Trophoblast cell (in vitro differentiated cells and primary cell): ENCODE measurements around the gene LDLRAD2.

ENCODE experiments used
- DNase-seq, 2 donors: peaks; one replicate each; pipeline ENCODE4 v3.0.0-alpha.2; 2016
- H2AFZ ChIP-seq: 2 replicates; pipeline ENCODE4 v1.6.1; 2013; ENCODE audit warnings: low read length, moderate library complexity, mild to moderate bottlenecking; ENCODE audit not compliant: insufficient read depth, poor library complexity
- H2AK5ac ChIP-seq: 2 replicates; pipeline ENCODE4 v1.6.1; 2013; ENCODE audit warnings: mild to moderate bottlenecking, low read length
- H2BK120ac ChIP-seq: 2 replicates; pipeline ENCODE4 v1.6.1; 2013; ENCODE audit warnings: low read length, mild to moderate bottlenecking, moderate library complexity; ENCODE audit not compliant: insufficient read depth, poor library complexity
- H2BK12ac ChIP-seq: 2 replicates; pipeline ENCODE4 v1.6.1; 2013; ENCODE audit warnings: mild to moderate bottlenecking, low read length, moderate library complexity
- H2BK5ac ChIP-seq: 2 replicates; pipeline ENCODE4 v1.6.1; 2013; ENCODE audit warnings: low read length, low read depth, moderate library complexity, mild to moderate bottlenecking; ENCODE audit not compliant: poor library complexity
- H3K14ac ChIP-seq: 2 replicates; pipeline ENCODE4 v1.6.1; 2013; ENCODE audit warnings: mild to moderate bottlenecking, low read length
- H3K18ac ChIP-seq: 2 replicates; pipeline ENCODE4 v1.6.1; 2013; ENCODE audit warnings: mild to moderate bottlenecking, low read length
- H3K23ac ChIP-seq: 2 replicates; pipeline ENCODE4 v1.6.1; 2013; ENCODE audit warnings: low read length
- H3K27ac ChIP-seq: 2 replicates; pipeline ENCODE4 v1.5.1; 2013; ENCODE audit warnings: low read depth, mild to moderate bottlenecking, inconsistent platforms, low read length, moderate library complexity
- H3K27me3 ChIP-seq: 2 replicates; pipeline ENCODE4 v1.6.1; 2013; ENCODE audit warnings: inconsistent platforms, mild to moderate bottlenecking, low read length, moderate library complexity; ENCODE audit not compliant: insufficient read depth
- H3K36me3 ChIP-seq, 2 experiments: 1 replicate in 1 of 2; 2 replicates in 1 of 2; pipeline ENCODE4 v1.6.1; 2013; ENCODE audit warnings: low read length in 2 of 2, mild to moderate bottlenecking in 2 of 2, moderate library complexity in 1 of 2; ENCODE audit not compliant: insufficient read depth in 2 of 2, control insufficient read depth in 1 of 2
- H3K4ac ChIP-seq: 2 replicates; pipeline ENCODE4 v1.6.1; 2013; ENCODE audit warnings: low read depth, mild to moderate bottlenecking, low read length, moderate library complexity
- H3K4me1 ChIP-seq, 2 experiments: 1 replicate in 1 of 2; 2 replicates in 1 of 2; pipeline ENCODE4 v1.6.1; 2013; ENCODE audit warnings: low read length in 2 of 2, mild to moderate bottlenecking in 2 of 2, moderate library complexity in 1 of 2; ENCODE audit not compliant: insufficient read depth in 2 of 2, control insufficient read depth in 1 of 2
- H3K4me2 ChIP-seq: 2 replicates; pipeline ENCODE4 v1.6.1; 2013; ENCODE audit warnings: inconsistent platforms, mild to moderate bottlenecking, low read length, moderate library complexity
- H3K4me3 ChIP-seq: 2 replicates; pipeline ENCODE4 v1.5.1; 2013; ENCODE audit warnings: mild to moderate bottlenecking, low read depth, low read length, inconsistent platforms
- H3K79me1 ChIP-seq: one replicate; pipeline ENCODE4 v1.6.1; 2013; ENCODE audit warnings: low read length
- H3K79me2 ChIP-seq: 2 replicates; pipeline ENCODE4 v1.6.1; 2013; ENCODE audit warnings: low read length, mild to moderate bottlenecking; ENCODE audit not compliant: control insufficient read depth, insufficient read depth, poor library complexity
- H3K9ac ChIP-seq: 2 replicates; pipeline ENCODE4 v1.6.1; 2013; ENCODE audit warnings: mild to moderate bottlenecking, low read length
- H3K9me3 ChIP-seq: 2 replicates; pipeline ENCODE4 v1.6.1; 2013; ENCODE audit warnings: low read depth, mild to moderate bottlenecking, control low read depth, inconsistent platforms, low read length; ENCODE audit not compliant: insufficient read depth
- H4K12ac ChIP-seq: 2 replicates; pipeline ENCODE4 v1.6.1; 2013; ENCODE audit warnings: low read depth, mild to moderate bottlenecking, low read length, moderate library complexity
- H4K8ac ChIP-seq: 2 replicates; pipeline ENCODE4 v1.6.1; 2013; ENCODE audit warnings: low read depth, mild to moderate bottlenecking, low read length, moderate library complexity
- H4K91ac ChIP-seq: one replicate; pipeline ENCODE4 v1.6.1; 2013; ENCODE audit warnings: low read depth, mild to moderate bottlenecking, low read length, moderate library complexity
- WGBS: extraction: QIAGEN DNeasy Blood & Tissue Kit; methylation state at CpG from one replicate; pipeline ENCODE4 v1.1.7; 2013; ENCODE audit warnings: missing lambda C conversion rate; ENCODE audit not compliant: insufficient read length, insufficient coverage; ENCODE audit errors: extremely low coverage; 5-methylcytosine and 5-hydroxymethylcytosine counted together

Gene LDLRAD2

GRCh38 chr1:21866707-21867043 is 54.6 kb downstream of the LDLRAD2 start:
- Histone ChIP-seq H3K9ac (no peak overlapping the region), H2BK12ac (no peak overlapping the region), H2AK5ac (no peak overlapping the region), H4K12ac (no peak overlapping the region), H3K79me2 (no peaks in the 10 kb centered on the region), H3K4me1 (no peaks in the 10 kb centered on the region), H3K36me3 (peaks cover 78 to 81% of the 10 kb centered on the region in 2 experiments), H2BK5ac (no peak overlapping the region), H2BK120ac (no peak overlapping the region), H3K27ac (no peak overlapping the region), H3K14ac (no peak overlapping the region), H3K27me3 (no peaks in the 10 kb centered on the region), H2AFZ (no peak overlapping the region), H3K18ac (no peak overlapping the region), H3K9me3 (peaks cover 7% of the 10 kb centered on the region), H4K91ac (no peak overlapping the region), H4K8ac (no peak overlapping the region), H3K4me2 (no peak overlapping the region), H3K23ac (no peak overlapping the region), H3K4me3 (no peak overlapping the region), H3K4ac (no peak overlapping the region), H3K79me1 (no peaks in the 10 kb centered on the region)
- peak in 1 of 2 donors; percentile 34 for DNase-seq
- no CpG with 5 or more reads among the region's 1 CpG for WGBS

- no peak overlapping the region for H2BK120ac ChIP-seq
- H2AK5ac ChIP-seq = no peak overlapping the region
- H3K9me3 ChIP-seq = peaks cover 5% of the 10 kb centered on the region
- H2AFZ ChIP-seq = no peak overlapping the region
- no peak overlapping the region for H3K23ac ChIP-seq
- H3K4ac ChIP-seq = no peak overlapping the region
- H3K18ac ChIP-seq = no peak overlapping the region
- no peaks in the 10 kb centered on the region for H3K4me1 ChIP-seq
- H3K14ac ChIP-seq = no peak overlapping the region
- no peak overlapping the region for H2BK5ac ChIP-seq
- no peak overlapping the region for H4K8ac ChIP-seq
- H4K12ac ChIP-seq = no peak overlapping the region
- H3K27ac ChIP-seq = no peak overlapping the region
- H3K36me3 ChIP-seq = peaks cover 79 to 83% of the 10 kb centered on the region in 2 experiments
- no peak overlapping the region for H3K4me3 ChIP-seq
- no peak overlapping the region for H3K4me2 ChIP-seq
- no peaks in the 10 kb centered on the region for H3K27me3 ChIP-seq
- WGBS = no CpG with 5 or more reads among the region's 5 CpGs
- no peak overlapping the region for H4K91ac ChIP-seq
- H3K79me1 ChIP-seq = no peaks in the 10 kb centered on the region
- no peak overlapping the region for H3K9ac ChIP-seq
- H3K79me2 ChIP-seq = no peaks in the 10 kb centered on the region
- no peak overlapping the region for H2BK12ac ChIP-seq
- DNase-seq = no peak
Observed at GRCh38 chr1:21867451-21867996, 55.5 kb downstream of the LDLRAD2 start.

GRCh38 chr1:21868482-21868881 is 56.4 kb downstream of the LDLRAD2 start:
- Histone ChIP-seq H2BK12ac (no peak overlapping the region), H2AK5ac (no peak overlapping the region), H3K27me3 (no peaks in the 10 kb centered on the region), H4K91ac (no peak overlapping the region), H3K14ac (no peak overlapping the region), H3K79me1 (no peaks in the 10 kb centered on the region), H2BK5ac (no peak overlapping the region), H4K12ac (no peak overlapping the region), H3K27ac (no peak overlapping the region), H3K4ac (no peak overlapping the region), H4K8ac (no peak overlapping the region), H2BK120ac (no peak overlapping the region), H3K79me2 (no peaks in the 10 kb centered on the region), H3K9ac (no peak overlapping the region), H3K23ac (no peak overlapping the region), H3K18ac (no peak overlapping the region), H3K4me3 (no peak overlapping the region), H2AFZ (no peak overlapping the region), H3K36me3 (peaks cover 87 to 88% of the 10 kb centered on the region in 2 experiments), H3K9me3 (peaks cover 5% of the 10 kb centered on the region), H3K4me2 (no peak overlapping the region), H3K4me1 (no peaks in the 10 kb centered on the region)
- no peak for DNase-seq
- no CpG with 5 or more reads among the region's 7 CpGs for WGBS

- Histone ChIP-seq H2AFZ (no peak overlapping the region), H2AK5ac (no peak overlapping the region), H3K4ac (no peak overlapping the region), H3K36me3 (peaks cover 89 to 91% of the 10 kb centered on the region in 2 experiments), H3K4me3 (no peak overlapping the region), H4K91ac (no peak overlapping the region), H3K4me1 (no peaks in the 10 kb centered on the region), H2BK5ac (no peak overlapping the region), H3K23ac (no peak overlapping the region), H2BK12ac (no peak overlapping the region), H3K9me3 (peaks cover 5% of the 10 kb centered on the region), H3K14ac (no peak overlapping the region), H3K79me1 (no peaks in the 10 kb centered on the region), H2BK120ac (no peak overlapping the region), H3K27me3 (no peaks in the 10 kb centered on the region), H4K12ac (no peak overlapping the region), H4K8ac (no peak overlapping the region), H3K4me2 (no peak overlapping the region), H3K9ac (no peak overlapping the region), H3K79me2 (no peaks in the 10 kb centered on the region), H3K27ac (no peak overlapping the region), H3K18ac (no peak overlapping the region)
- WGBS = no CpG with 5 or more reads among the region's 12 CpGs
- DNase-seq = no peak
Observed at GRCh38 chr1:21868941-21869454, 56.9 kb downstream of the LDLRAD2 start.
